H1 (cell line): ENCODE results near the gene IGSF23. TPM values are rescaled to one million over a fixed set of nuclear protein-coding genes. Genes with fewer than 3 reads are reported as not detected.

Experiments
- CTCF ChIA-PET: fragments of 300-600 bp; sonication (Branson Sonifier 250); formaldehyde crosslinking; loops from one replicate; lab custom pipeline; 2021; ENCODE audit not compliant: partially characterized antibody; lab: Charles Lee
- POLR2A ChIA-PET: fragments of 300-600 bp; sonication (Branson Sonifier 250); formaldehyde crosslinking; loops from one replicate; lab custom pipeline; 2021; ENCODE audit warnings: inconsistent platforms; ENCODE audit not compliant: partially characterized antibody; lab: Charles Lee
- DNase-seq, 2 experiments: peaks; one replicate each; pipeline versions ENCODE4 v3.0.0 to v3.0.0-alpha.2; 2010 to 2022; ENCODE audit warnings: low spot score in 2 of 2, low read depth in 1 of 2, mixed read lengths in 1 of 2
- FAIRE-seq: peaks from 2 replicates; lab custom pipeline; 2011; peaks lifted over from hg19 to GRCh38; lab: Jason Lieb, UNC
- H2AFZ ChIP-seq: 2 replicates; pipeline ENCODE4 v1.8.1; 2012; ENCODE audit warnings: low read length, inconsistent platforms
- H2AK5ac ChIP-seq: 2 replicates; pipeline ENCODE4 v1.6.1; 2013; ENCODE audit warnings: low read depth, low read length
- H2BK120ac ChIP-seq: replicated peaks from 2 replicates; pipeline ENCODE3; 2013; ENCODE audit warnings: low read depth, low read length, inconsistent platforms
- H2BK12ac ChIP-seq: 2 replicates; pipeline ENCODE4 v1.6.1; 2013; ENCODE audit warnings: low read depth, low read length
- H2BK15ac ChIP-seq: 2 replicates; pipeline ENCODE4 v1.6.1; 2013; ENCODE audit warnings: low read length
- H2BK20ac ChIP-seq: 2 replicates; pipeline ENCODE4 v1.6.1; 2013; ENCODE audit warnings: low read length
- H2BK5ac ChIP-seq: 2 replicates; pipeline ENCODE4 v1.6.1; 2013; ENCODE audit warnings: low read depth, low read length
- H3K14ac ChIP-seq: 2 replicates; pipeline ENCODE4 v1.6.1; 2013; ENCODE audit warnings: inconsistent platforms; ENCODE audit not compliant: insufficient read length
- H3K18ac ChIP-seq: 2 replicates; pipeline ENCODE4 v1.6.1; 2013; ENCODE audit warnings: low read length; ENCODE audit errors: extremely low read depth
- H3K23ac ChIP-seq: 2 replicates; pipeline ENCODE4 v1.6.1; 2013; ENCODE audit warnings: inconsistent platforms; ENCODE audit not compliant: insufficient read length
- H3K23me2 ChIP-seq: 2 replicates; pipeline ENCODE4 v1.6.1; 2013; ENCODE audit warnings: low read depth, low read length
- H3K27ac ChIP-seq: 2 replicates; pipeline ENCODE4 v1.6.1; 2011; ENCODE audit warnings: low read depth, low read length, inconsistent platforms
- H3K27me3 ChIP-seq, 4 experiments: replicated peaks in 1 of 4; 1 replicate in 1 of 4; 2 replicates in 3 of 4; pipeline versions ENCODE4 v1.6.1 to v1.8.1; 2011 to 2013; ENCODE audit warnings: low read length in 3 of 4, mild to moderate bottlenecking in 3 of 4, inconsistent platforms in 2 of 4, mixed read lengths in 2 of 4, moderate library complexity in 1 of 4; ENCODE audit not compliant: control insufficient read depth in 3 of 4, insufficient read depth in 3 of 4; ENCODE audit errors: extremely low read depth in 1 of 4
- H3K36me3 ChIP-seq, 4 experiments: 2 replicates each; pipeline versions ENCODE4 v1.6.1 to v1.8.1; 2011 to 2013; ENCODE audit warnings: mild to moderate bottlenecking in 4 of 4, low read length in 3 of 4, moderate library complexity in 2 of 4, control low read depth in 1 of 4, inconsistent platforms in 1 of 4; ENCODE audit not compliant: insufficient read depth in 4 of 4, control insufficient read depth in 2 of 4
- H3K4ac ChIP-seq: replicated peaks from 2 replicates; pipeline ENCODE3; 2013; ENCODE audit warnings: low read length, low read depth, mixed read lengths, inconsistent platforms; ENCODE audit not compliant: insufficient read length
- H3K4me1 ChIP-seq, 4 experiments: replicated peaks in 1 of 4; 1 replicate in 1 of 4; 2 replicates in 3 of 4; pipeline versions ENCODE4 v1.6.1 to v1.8.1; 2011 to 2013; ENCODE audit warnings: low read length in 3 of 4, inconsistent platforms in 2 of 4, mixed read lengths in 1 of 4; ENCODE audit not compliant: insufficient read depth in 4 of 4, control insufficient read depth in 3 of 4
- H3K4me2 ChIP-seq, 2 experiments: 2 replicates each; pipeline versions ENCODE4 v1.6.1 to v1.8.1; 2011 to 2013; ENCODE audit warnings: low read depth in 2 of 2, low read length in 2 of 2, control low read depth in 1 of 2, inconsistent platforms in 1 of 2, mild to moderate bottlenecking in 1 of 2; ENCODE audit not compliant: insufficient read depth in 1 of 2
- H3K4me3 ChIP-seq, 4 experiments: fragments of 200-600, 300-600 bp in 1 of 4; sonication (generic), shearing (Covaris generic), sonication (Bioruptor Twin) in 1 of 4; 2 replicates each; pipeline versions ENCODE4 v1.5.1 to v1.8.1; 2011 to 2016; ENCODE audit warnings: low read length in 4 of 4, low read depth in 3 of 4, control low read depth in 2 of 4, inconsistent platforms in 2 of 4, mild to moderate bottlenecking in 2 of 4, mixed read lengths in 1 of 4, moderate library complexity in 1 of 4; ENCODE audit not compliant: insufficient read depth in 2 of 4; ENCODE audit errors: extremely low read depth in 1 of 4
- H3K56ac ChIP-seq: replicated peaks from 2 replicates; pipeline ENCODE3; 2013; ENCODE audit warnings: low read depth, mild to moderate bottlenecking, mixed read lengths, low read length, inconsistent platforms; ENCODE audit not compliant: insufficient read length
- H3K79me1 ChIP-seq: 2 replicates; pipeline ENCODE4 v1.6.1; 2013; ENCODE audit warnings: low read depth, low read length, control low read depth
- H3K79me2 ChIP-seq, 2 experiments: 2 replicates each; pipeline versions ENCODE4 v1.6.1 to v1.8.1; 2012 to 2013; ENCODE audit warnings: low read length in 2 of 2, mild to moderate bottlenecking in 2 of 2, inconsistent platforms in 1 of 2; ENCODE audit not compliant: insufficient read depth in 2 of 2, control insufficient read depth in 1 of 2
- H3K9ac ChIP-seq, 4 experiments: replicated peaks in 1 of 4; 1 replicate in 1 of 4; 2 replicates in 3 of 4; pipeline versions ENCODE4 v1.6.1 to v1.8.1; 2011 to 2013; ENCODE audit warnings: low read depth in 3 of 4, low read length in 3 of 4, control low read depth in 2 of 4, mild to moderate bottlenecking in 2 of 4, moderate library complexity in 2 of 4, inconsistent platforms in 1 of 4; ENCODE audit errors: extremely low read depth in 1 of 4
- H3K9me3 ChIP-seq, 2 experiments: 2 replicates each; pipeline versions ENCODE4 v1.6.1 to v1.8.1; 2012 to 2013; ENCODE audit warnings: mild to moderate bottlenecking in 2 of 2, moderate library complexity in 2 of 2, control low read depth in 1 of 2, inconsistent platforms in 1 of 2, low read depth in 1 of 2, low read length in 1 of 2, mixed read lengths in 1 of 2; ENCODE audit not compliant: insufficient read depth in 2 of 2
- H4K20me1 ChIP-seq, 2 experiments: replicated peaks in 1 of 2; 2 replicates each; pipeline versions ENCODE3 to v1.8.1; 2011 to 2013; ENCODE audit warnings: inconsistent platforms in 2 of 2, low read length in 2 of 2, mild to moderate bottlenecking in 1 of 2; ENCODE audit not compliant: insufficient read depth in 2 of 2, control insufficient read depth in 1 of 2
- H4K5ac ChIP-seq: 2 replicates; pipeline ENCODE4 v1.6.1; 2013; ENCODE audit warnings: low read length, low read depth, mixed read lengths, inconsistent platforms; ENCODE audit not compliant: insufficient read length
- H4K8ac ChIP-seq: 2 replicates; pipeline ENCODE4 v1.8.0; 2013; ENCODE audit warnings: mild to moderate bottlenecking, moderate library complexity, low read length, inconsistent platforms; ENCODE audit not compliant: insufficient read depth; ENCODE audit errors: extremely low read depth
- H4K91ac ChIP-seq: replicated peaks from 2 replicates; pipeline ENCODE3; 2013; ENCODE audit warnings: low read length, mixed read lengths, inconsistent platforms; ENCODE audit not compliant: insufficient read length
- BCL11A ChIP-seq, 2 experiments: IDR thresholded peaks; one replicate each; pipeline ENCODE4 v1.6.1; 2011; ENCODE audit warnings: low read depth in 2 of 2, low read length in 2 of 2, mild to moderate bottlenecking in 2 of 2
- CBX5 ChIP-seq: fragments of 300-800, 300-1000 bp; sonication (generic); IDR thresholded peaks from 2 replicates; pipeline ENCODE4 v1.7.1; 2016; ENCODE audit warnings: antibody characterized with exemption, low read length, low read depth
- CHD1 ChIP-seq: IDR thresholded peaks from 2 replicates; pipeline ENCODE4 v1.6.1; 2012; ENCODE audit warnings: low read depth, low read length, improper control_type of control experiment
- EZH2 ChIP-seq: fragments of 200-600 bp; sonication (generic); IDR thresholded peaks from 2 replicates; pipeline ENCODE4 v1.7.1; 2012; ENCODE audit warnings: low read depth, mild to moderate bottlenecking, moderate library complexity, low read length, inconsistent platforms; ENCODE audit not compliant: severe bottlenecking
- PHF8 ChIP-seq: fragments of 200-600 bp; sonication (generic); conservative IDR thresholded peaks from 2 replicates; pipeline ENCODE4 v1.7.1; 2012; ENCODE audit warnings: low read depth, mild to moderate bottlenecking, inconsistent platforms, low read length, moderate library complexity
- POLR2A ChIP-seq, 2 experiments: IDR thresholded peaks; 1 replicate in 1 of 2; 2 replicates in 1 of 2; pipeline ENCODE4 v1.6.1; 2011; ENCODE audit warnings: low read depth in 2 of 2, low read length in 2 of 2, mild to moderate bottlenecking in 2 of 2; ENCODE audit errors: control extremely low read depth in 1 of 2
- POLR2AphosphoS5 ChIP-seq: IDR thresholded peaks from 2 replicates; pipeline ENCODE4 v1.6.1; 2011; ENCODE audit warnings: low read depth, low read length
- RXRA ChIP-seq: IDR thresholded peaks from 2 replicates; pipeline ENCODE4 v1.6.1; 2011; ENCODE audit warnings: low read depth, mild to moderate bottlenecking, low read length, moderate library complexity; ENCODE audit not compliant: insufficient read depth
- SP2 ChIP-seq: IDR thresholded peaks from 2 replicates; pipeline ENCODE4 v1.6.1; 2012; ENCODE audit warnings: mild to moderate bottlenecking, low read length, inconsistent platforms
- TAF1 ChIP-seq: IDR thresholded peaks from 2 replicates; pipeline ENCODE4 v1.6.1; 2011; ENCODE audit warnings: mild to moderate bottlenecking, low read depth, low read length
- TAF7 ChIP-seq: optimal IDR thresholded peaks from 2 replicates; pipeline ENCODE3; 2011; ENCODE audit warnings: low read depth, mild to moderate bottlenecking, inconsistent platforms, low read length, moderate library complexity, borderline replicate concordance
- TBP ChIP-seq: IDR thresholded peaks from 2 replicates; pipeline ENCODE4 v1.6.1; 2011; ENCODE audit warnings: low read depth, low read length, improper control_type of control experiment
- WGBS, 2 experiments: shearing (Covaris generic) in 1 of 2; methylation state at CpG; one replicate each; pipeline versions ENCODE4 v1.1.6 to v1.1.7; 2013 to 2015; ENCODE audit warnings: low lambda C conversion rate in 2 of 2, mixed read lengths in 2 of 2, inconsistent platforms in 1 of 2, low coverage in 1 of 2, missing lambda C conversion rate in 1 of 2; ENCODE audit not compliant: insufficient replicate concordance in 2 of 2, insufficient coverage in 1 of 2, insufficient read length in 1 of 2; ENCODE audit errors: extremely low coverage in 1 of 2, missing lambda C conversion rate in 1 of 2; 5-methylcytosine and 5-hydroxymethylcytosine counted together
- polyA plus RNA-seq, 7 experiments: library from polyadenylated mRNA; depleted of rRNA in 3 of 7; stranded (reverse) in 5 of 7; unstranded in 2 of 7; fragments of >200 nt in 5 of 7; fragments of 200-250 nt in 2 of 7; gene quantifications; 1 replicate in 5 of 7; 2 replicates in 1 of 7; 4 replicates in 1 of 7; pipeline versions ENCODE4 v1.2.1 to v1.2.3, GENCODE V29; 2011 to 2013; ENCODE audit warnings: missing spikeins in 2 of 7, mixed read lengths in 2 of 7
- total RNA-seq: library from RNA; stranded (reverse); fragmentation: NEBNext Ultra II Directional; extraction: Animal tissue kit (Norgen Biotek cat#: 25700); gene quantifications from 2 replicates; pipeline ENCODE4 v1.2.1, GENCODE V29; 2021
- TF ChIP-seq, protein P1 (sequence below): IDR thresholded peaks from 2 replicates; pipeline ENCODE4 v1.6.1; 2011; ENCODE audit warnings: low read depth, mild to moderate bottlenecking, low read length; ENCODE audit not compliant: insufficient read depth
- TF ChIP-seq, protein P2 (sequence below): IDR thresholded peaks from 2 replicates; pipeline ENCODE4 v1.6.1; 2011; ENCODE audit warnings: low read length, improper control_type of control experiment

IGSF23 gene
- total and polyA plus RNA-seq, 2 of the 8 experiments (the other 6 are each of a cell fraction or from before 2014, with no cell fraction given): not detected

DNA sequence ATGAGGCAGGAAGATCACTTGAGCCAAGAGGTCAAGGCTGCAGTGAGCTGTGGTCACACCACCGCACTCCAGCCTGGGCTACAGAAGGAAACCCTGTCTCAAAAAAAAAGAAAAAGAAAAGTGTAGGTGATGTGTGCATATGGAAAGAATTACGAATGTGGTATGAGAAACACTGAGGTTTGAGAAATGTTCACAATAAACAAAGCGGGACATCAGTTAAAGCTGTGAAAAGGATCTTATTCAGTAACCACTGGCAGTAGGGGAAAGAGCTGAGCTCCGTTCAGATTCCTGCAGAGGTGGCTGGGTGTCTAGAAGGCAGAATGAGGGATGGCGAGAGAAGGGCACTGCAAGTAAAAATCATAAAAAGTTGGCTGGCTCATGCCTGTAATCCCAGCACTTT, 4.1 kb upstream of the IGSF23 start:
- no peak for FAIRE-seq
- H2AK5ac ChIP-seq: no peak overlapping the region
- WGBS, 2 experiments: 91 to 100% methylated on average over 1 to 5 of the region's 5 CpGs

More for the DNA sequence above, 4.1 kb upstream of the IGSF23 start:
- H2BK15ac ChIP-seq: no peak overlapping the region
- no peak overlapping the region for H3K4me2 ChIP-seq
- H3K4me3 ChIP-seq: no peak overlapping the region
- H3K36me3 ChIP-seq: no peaks in the 10 kb centered on the region
- no peaks in the 10 kb centered on the region for H3K27me3 ChIP-seq
- no peak overlapping the region for H2BK20ac ChIP-seq
- H2BK5ac ChIP-seq: no peak overlapping the region
- H3K27ac ChIP-seq: no peak overlapping the region
- H3K9me3 ChIP-seq: no peaks in the 10 kb centered on the region
- no peaks in the 10 kb centered on the region for H3K79me2 ChIP-seq
- no peak for DNase-seq
- POLR2A ChIA-PET: interaction anchor here (0.7 kb wide), 1 partner anchor 161 kb away, joined by 3 read pairs; no protein-coding TSS in a partner anchor
- H3K79me1 ChIP-seq: no peaks in the 10 kb centered on the region
- no peak overlapping the region for H2BK12ac ChIP-seq
- no peaks in the 10 kb centered on the region for H4K20me1 ChIP-seq
- no peak overlapping the region for H4K91ac ChIP-seq
- H3K23ac ChIP-seq: no peak overlapping the region
- H3K4me1 ChIP-seq: peaks cover 0 to 4% (median 2%) of the 10 kb centered on the region in 4 experiments; a peak in 5 of 7 replicates
- H3K9ac ChIP-seq: no peak overlapping the region
- H3K23me2 ChIP-seq: no peaks in the 10 kb centered on the region
- H3K56ac ChIP-seq: no peak overlapping the region
- CTCF ChIA-PET: interaction anchor here (0.5 to 5.8 kb wide), 11 partner anchors 8 to 48 kb away, joined by 3 to 31 read pairs (median 3); partner anchors contain the start of gene PVR
- H3K18ac ChIP-seq: no peak overlapping the region
- TF ChIP-seq RXRA (no peak), POLR2AphosphoS5 (no peak), BCL11A (IDR thresholded peaks at IDR 0.05; ENCODE audit: low read depth in 2 of 2, low read length in 2 of 2) (no peak), EZH2 (no peak), TBP (no peak), CHD1 (no peak), CBX5 (no peak), TAF1 (no peak), SP2 (no peak), TAF7 (no peak), POLR2A (IDR thresholded peaks at IDR 0.05; ENCODE audit: control extremely low read depth in 1 of 2, low read depth in 2 of 2, low read length in 2 of 2) (no peak), PHF8 (no peak)
- TF ChIP-seq, protein P1, sequence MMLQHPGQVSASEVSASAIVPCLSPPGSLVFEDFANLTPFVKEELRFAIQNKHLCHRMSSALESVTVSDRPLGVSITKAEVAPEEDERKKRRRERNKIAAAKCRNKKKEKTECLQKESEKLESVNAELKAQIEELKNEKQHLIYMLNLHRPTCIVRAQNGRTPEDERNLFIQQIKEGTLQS: no peak
- TF ChIP-seq, protein P2, sequence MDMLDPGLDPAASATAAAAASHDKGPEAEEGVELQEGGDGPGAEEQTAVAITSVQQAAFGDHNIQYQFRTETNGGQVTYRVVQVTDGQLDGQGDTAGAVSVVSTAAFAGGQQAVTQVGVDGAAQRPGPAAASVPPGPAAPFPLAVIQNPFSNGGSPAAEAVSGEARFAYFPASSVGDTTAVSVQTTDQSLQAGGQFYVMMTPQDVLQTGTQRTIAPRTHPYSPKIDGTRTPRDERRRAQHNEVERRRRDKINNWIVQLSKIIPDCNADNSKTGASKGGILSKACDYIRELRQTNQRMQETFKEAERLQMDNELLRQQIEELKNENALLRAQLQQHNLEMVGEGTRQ: no peak
- no peak overlapping the region for H3K4ac ChIP-seq
- no peak overlapping the region for H4K5ac ChIP-seq
- no peak overlapping the region for H4K8ac ChIP-seq
- no peak overlapping the region for H3K14ac ChIP-seq
- H2AFZ ChIP-seq: no peak overlapping the region
- H2BK120ac ChIP-seq: no peak overlapping the region
